Heart left ventricle (tissue), 16 donors: ENCODE data around the gene BIRC3. TPM values are rescaled to one million over a fixed set of nuclear protein-coding genes. Genes with fewer than 3 reads are reported as not detected.

Experiments
- ATAC-seq, 4 donors: fragments of 200-7000 bp; cut with Tn5 transposase; one replicate each; pipeline ENCODE4 v1.9.1; 2020 to 2022; ENCODE audit warnings: moderate library complexity in 4 of 4, mild to moderate bottlenecking in 3 of 4, moderate number of reproducible peaks in 1 of 4
- DNase-seq, 5 donors: peaks; one replicate each; pipeline ENCODE4 v3.0.0-alpha.2; 2020
- H3K27ac ChIP-seq, 12 donors: fragments of 200-600 bp; sonication (generic) in 4 of 12; one replicate each; pipeline versions ENCODE4 v1.5.0 to v1.8.0; 2016 to 2022; ENCODE audit warnings: mild to moderate bottlenecking in 2 of 12
- H3K27me3 ChIP-seq, 9 donors: fragments of 200-600 bp; sonication (generic) in 2 of 9; one replicate each; pipeline versions ENCODE4 v1.5.1 to v1.8.0; 2016 to 2022; ENCODE audit warnings: mild to moderate bottlenecking in 3 of 9
- H3K36me3 ChIP-seq, 9 donors: fragments of 200-600 bp; sonication (generic) in 2 of 9; one replicate each; pipeline versions ENCODE4 v1.5.0 to v1.8.0; 2018 to 2022; ENCODE audit warnings: mild to moderate bottlenecking in 2 of 9
- H3K4me1 ChIP-seq, 12 donors: fragments of 200-600 bp; sonication (generic) in 4 of 12; one replicate each; pipeline versions ENCODE4 v1.5.0 to v1.8.0; 2016 to 2022; ENCODE audit warnings: mild to moderate bottlenecking in 3 of 12
- H3K4me3 ChIP-seq, 12 donors: fragments of 200-600 bp; sonication (generic) in 4 of 12; one replicate each; pipeline versions ENCODE4 v1.5.0 to v1.8.0; 2017 to 2022; ENCODE audit warnings: mild to moderate bottlenecking in 9 of 12, moderate library complexity in 4 of 12
- H3K9me3 ChIP-seq, 12 donors: fragments of 200-600 bp; sonication (generic) in 4 of 12; one replicate each; pipeline versions ENCODE4 v1.5.0 to v1.8.0; 2016 to 2022; ENCODE audit warnings: mild to moderate bottlenecking in 1 of 12
- CTCF ChIP-seq, 12 donors: fragments of 200-600 bp; sonication (generic) in 4 of 12; IDR thresholded peaks; one replicate each; pipeline versions ENCODE4 v1.5.0 to v1.8.0; 2018 to 2022; ENCODE audit warnings: antibody characterized with exemption in 12 of 12, mild to moderate bottlenecking in 5 of 12
- POLR2A ChIP-seq, 2 donors: fragments of 450-650 bp; IDR thresholded peaks; one replicate each; pipeline ENCODE4 v1.6.1; 2017; ENCODE audit warnings: antibody characterized with exemption in 2 of 2, mild to moderate bottlenecking in 2 of 2, moderate library complexity in 2 of 2
- WGBS, 4 donors: extraction: QIAGEN DNeasy Blood & Tissue Kit in 2 of 4; methylation state at CpG; one replicate each; pipeline versions ENCODE4 v1.1.5 to v1.1.7; 2013 to 2018; 5-methylcytosine and 5-hydroxymethylcytosine counted together
- intact Hi-C, 10 donors: fragments of 100-400 bp; cut with DNase I; formaldehyde crosslinking; loops; one replicate each; pipeline versions ENCODE4 v1.11.1 to v1.14.2; 2022
- polyA plus RNA-seq, 2 donors: library from polyadenylated mRNA; stranded (reverse); fragments of 200-250 nt; gene quantifications; one replicate each; pipeline ENCODE4 v1.2.3, GENCODE V29; 2013
- total RNA-seq, 9 donors: library from RNA; depleted of rRNA in 2 of 9; stranded (reverse); fragments of >200 nt in 2 of 9; fragmentation: NEBNext Ultra II Directional in 3 of 9; extraction: Animal tissue kit (Norgen Biotek cat#: 25700) in 3 of 9; gene quantifications; one replicate each; pipeline versions ENCODE4 v1.1.0 to v1.2.4, GENCODE V29; 2016 to 2023
- donor health status: ischemic (EF 13 %, LVEDD 7.1; RV severe dilation, severe dysfunction).
- donor health status: healthy with polysubstance abuse.
- donor health status: DM: no; HTN: yes; CAD: no.
- donor health status: DM: no; HTN: no; CAD: no.
- donor health status: ischemic (EF 25% LVEDD 6.9; RV normal size, moderate dysfunction).
- donor health status: ischemic (EF 25% LVEDD 5.7; RV mildly dilated, moderate dysfunction).
- donor health status: healthy.
- donor health status: DM: yes; HTN: yes; CAD: no.
- donor health status: ischemic (EF 35%, LVEDD 5.7; RV mildly dilated, moderate dysfunction).
- donor health status: nonischemic (EF 11% LVEDD 7.7; RV severe dilation, severe dysfunction).
- donor health status: DM: yes; HTN: yes; CAD: no.
- donor health status: PGD.
- donor health status: ischemic (EF 29% LVEDD 5.4; RV normal size, mild dysfunction).
- donor health status: nonischemic (EF 23%, LVEDD 6.1; RV moderate dilation, normal function).

The BIRC3 gene
- total and polyA plus RNA-seq, 11 donors = 1.6 to 21.1 (median 3.5) TPM

- Histone ChIP-seq H3K4me1 (peaks cover 0 to 7% (median 0%) of the 10 kb centered on the region in 12 donors), H3K36me3 (no peaks in the 10 kb centered on the region), H3K27me3 (peaks cover 0 to 10% (median 0%) of the 10 kb centered on the region in 9 donors), H3K4me3 (no peak overlapping the region), H3K9me3 (no peaks in the 10 kb centered on the region), H3K27ac (no peak overlapping the region)
- ATAC-seq (no peak), DNase-seq (no peak)
- TF ChIP-seq POLR2A (IDR thresholded peaks at IDR 0.05) (no peak), CTCF (IDR thresholded peaks at IDR 0.05) (no peak)
- WGBS, 4 donors = 57 to 67% (median 60%) methylated on average over 4 of the region's 4 CpGs
- intact Hi-C loops = loop anchor here in 1 of 10 donors (10.0 kb wide), 1 partner anchor 212 kb away; no protein-coding TSS in a partner anchor
Measured at GRCh38 chr11:102276362-102276761, 40.9 kb upstream of the BIRC3 start.

GRCh38 chr11:102276783-102277182 lies 40.5 kb upstream of the BIRC3 start:
- no peak for DNase-seq
- TF ChIP-seq POLR2A (IDR thresholded peaks at IDR 0.05) (no peak), CTCF (IDR thresholded peaks at IDR 0.05) (no peak)
- Histone ChIP-seq H3K36me3 (no peaks in the 10 kb centered on the region), H3K27ac (no peak overlapping the region), H3K4me3 (no peak overlapping the region), H3K9me3 (no peaks in the 10 kb centered on the region), H3K27me3 (peaks cover 0 to 10% (median 0%) of the 10 kb centered on the region in 9 donors), H3K4me1 (peaks cover 0 to 7% (median 0%) of the 10 kb centered on the region in 12 donors)
- ATAC-seq = peak in 2 of 4 donors; percentile 36 to 38
- intact Hi-C loops = loop anchor here in 1 of 10 donors (10.0 kb wide), 1 partner anchor 212 kb away; no protein-coding TSS in a partner anchor
- WGBS, 4 donors = 26 to 35% (median 29%) methylated on average over 3 of the region's 3 CpGs

- ATAC-seq (peak in 1 of 4 donors; percentile 61), DNase-seq (no peak)
- intact Hi-C loops = loop anchor here in 5 of 10 donors (10.0 kb wide), 5 partner anchors 65 to 385 kb away; partner anchors contain the start of gene BIRC2 (in 2 of the 5)
- H3K4me1 ChIP-seq = peaks cover 0 to 7% (median 1%) of the 10 kb centered on the region in 12 donors
- H3K36me3 ChIP-seq = no peaks in the 10 kb centered on the region
- H3K4me3 ChIP-seq = no peak overlapping the region
- WGBS, 4 donors = 23 to 30% (median 27%) methylated on average over 13 of the region's 13 CpGs
- peak overlapping the region in 1 of 12 donors; percentile 56 for H3K27ac ChIP-seq
- H3K27me3 ChIP-seq = no peaks in the 10 kb centered on the region
- H3K9me3 ChIP-seq = no peaks in the 10 kb centered on the region
- TF ChIP-seq POLR2A (IDR thresholded peaks at IDR 0.05) (no peak), CTCF (IDR thresholded peaks at IDR 0.05) (peak in 3 of 12 donors; percentile 17 to 27 (median 24))
Measured at GRCh38 chr11:102279641-102280170, 37.6 kb upstream of the BIRC3 start.

GRCh38 chr11:102280245-102280833 lies 36.9 kb upstream of the BIRC3 start:
- Histone ChIP-seq H3K27me3 (no peaks in the 10 kb centered on the region), H3K36me3 (no peaks in the 10 kb centered on the region), H3K9me3 (no peaks in the 10 kb centered on the region), H3K4me1 (peaks cover 0 to 7% (median 1%) of the 10 kb centered on the region in 12 donors), H3K4me3 (no peak overlapping the region), H3K27ac (peak overlapping the region in 1 of 12 donors; percentile 56)
- DNase-seq (no peak), ATAC-seq (no peak)
- intact Hi-C loops = loop anchor here in 4 of 10 donors (10.0 kb wide), 4 partner anchors 64 to 384 kb away; partner anchors contain the start of gene BIRC2 (in 2 of the 4)
- WGBS, 4 donors = 90 to 92% (median 92%) methylated on average over 4 of the region's 4 CpGs
- TF ChIP-seq POLR2A (IDR thresholded peaks at IDR 0.05) = no peak
- TF ChIP-seq CTCF (IDR thresholded peaks at IDR 0.05) = no peak
